ENCODE data around the gene CUL9. TPM values are rescaled to one million over a fixed set of nuclear protein-coding genes. Genes with fewer than 3 reads are reported as not detected.

The CUL9 gene
- total and polyA plus RNA-seq, 4 donors = 6.5 to 21.8 (median 7.5) TPM

DNA sequence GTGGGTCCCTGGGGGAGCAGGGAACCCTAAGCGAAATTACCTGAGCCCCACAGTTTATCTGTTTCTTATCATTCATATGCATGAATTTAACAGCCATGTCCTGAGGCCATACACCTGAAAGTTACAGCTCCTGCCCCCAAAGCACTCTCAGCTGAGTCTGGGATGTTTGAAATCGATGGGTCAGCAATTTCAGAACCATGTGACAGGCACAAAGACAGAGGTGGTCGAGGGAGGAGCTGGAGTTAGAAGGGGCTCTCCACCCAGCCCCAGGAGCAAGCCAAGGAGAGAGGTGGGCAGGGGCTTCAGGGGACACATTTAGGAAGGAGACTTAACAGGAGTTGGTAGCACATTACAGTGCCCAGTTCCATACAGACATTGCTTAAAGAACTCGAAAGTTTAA, 76.2 kb downstream of the CUL9 start:
- Histone ChIP-seq H3K9ac (ENCODE audit: low read depth in 1 of 2, low read length in 2 of 2) (no peak overlapping the region), H3K27ac (ENCODE audit: low read depth in 1 of 2, low read length in 2 of 2) (no peak overlapping the region), H3K27me3 (ENCODE audit: control insufficient read depth in 4 of 4, insufficient read depth in 4 of 4, low read length in 3 of 4) (no peaks in the 10 kb centered on the region), H3K36me3 (ENCODE audit: control insufficient read depth in 4 of 4, insufficient read depth in 3 of 4, low read depth in 1 of 4, low read length in 3 of 4) (no peaks in the 10 kb centered on the region), H3K4me1 (ENCODE audit: control insufficient read depth in 4 of 4, insufficient read depth in 4 of 4, low read length in 3 of 4) (peaks cover 0 to under 1% (median 0%) of the 10 kb centered on the region in 4 donors), H3K9me3 (ENCODE audit: control insufficient read depth in 4 of 4, low read length in 3 of 4) (no peaks in the 10 kb centered on the region), H3K4me3 (ENCODE audit: low read depth in 1 of 3, low read length in 3 of 3) (no peak overlapping the region)
- no peak for TF ChIP-seq HNF4G (IDR thresholded peaks at IDR 0.05)
- no peak for TF ChIP-seq HNF4A (conservative IDR thresholded peaks at IDR 0.05)
- TF ChIP-seq FOXA1 (IDR thresholded peaks at IDR 0.05) = no peak
- no peak for TF ChIP-seq RAD21 (IDR thresholded peaks at IDR 0.05)
- TF ChIP-seq, protein P1, sequence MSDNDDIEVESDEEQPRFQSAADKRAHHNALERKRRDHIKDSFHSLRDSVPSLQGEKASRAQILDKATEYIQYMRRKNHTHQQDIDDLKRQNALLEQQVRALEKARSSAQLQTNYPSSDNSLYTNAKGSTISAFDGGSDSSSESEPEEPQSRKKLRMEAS (IDR thresholded peaks at IDR 0.05) = no peak
- no peak for TF ChIP-seq EGR1 (IDR thresholded peaks at IDR 0.05; ENCODE audit: low read depth in 2 of 2)
- TF ChIP-seq SP1 (IDR thresholded peaks at IDR 0.05) = no peak
- WGBS = 71% methylated on average over 4 of the region's 4 CpGs
- no peak for DNase-seq (ENCODE audit: low spot score)

DNA sequence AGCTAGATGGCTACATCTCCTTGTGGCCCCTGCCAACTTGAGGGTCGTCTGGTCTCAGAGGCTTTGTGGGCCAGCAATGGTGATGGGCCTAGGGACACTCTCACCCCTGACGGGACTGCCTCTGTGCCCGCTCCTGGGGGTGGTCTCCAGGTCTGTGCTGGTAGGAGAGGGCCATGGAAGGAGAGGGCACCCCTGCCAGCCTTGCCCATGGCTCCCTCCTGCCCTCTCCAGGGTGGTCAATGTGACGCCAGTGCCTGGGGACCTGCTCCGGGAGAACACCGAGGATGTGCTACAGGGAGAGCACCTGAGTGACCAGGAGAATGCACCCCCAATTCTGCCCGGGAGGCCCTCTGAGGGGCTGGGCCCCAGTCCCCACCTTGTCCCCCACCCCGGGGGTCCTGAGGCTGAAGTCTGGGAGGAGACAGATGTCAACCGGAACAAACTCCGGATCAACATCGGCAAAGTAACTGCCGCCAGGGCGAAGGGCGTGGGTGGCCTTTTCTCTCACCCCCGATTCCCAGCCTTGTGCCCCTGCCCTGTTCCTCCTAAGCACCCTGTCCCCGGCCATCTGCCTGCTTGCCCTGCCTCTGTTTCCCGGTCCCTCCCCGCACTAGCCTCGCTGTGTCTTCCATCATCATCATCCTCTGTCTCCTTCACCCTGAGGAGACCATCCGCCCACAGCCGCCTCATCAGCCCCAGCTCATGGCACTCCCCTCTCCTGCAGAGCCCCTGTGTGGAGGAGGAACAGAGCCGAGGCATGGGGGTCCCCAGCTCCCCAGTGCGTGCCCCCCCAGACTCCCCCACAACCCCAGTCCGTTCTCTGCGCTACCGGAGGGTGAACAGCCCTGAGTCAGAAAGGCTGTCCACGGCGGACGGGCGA, 77.1 kb downstream of the CUL9 start:
- H3K9ac ChIP-seq (ENCODE audit: low read depth in 1 of 2, low read length in 2 of 2) = no peak overlapping the region
- no peak overlapping the region for H3K4me3 ChIP-seq (ENCODE audit: low read depth in 1 of 3, low read length in 3 of 3)
- DNase-seq (ENCODE audit: low spot score) = no peak
- TF ChIP-seq EGR1 (IDR thresholded peaks at IDR 0.05; ENCODE audit: low read depth in 2 of 2) (no peak), JUND (IDR thresholded peaks at IDR 0.05) (no peak), HNF4G (IDR thresholded peaks at IDR 0.05) (no peak), FOXA2 (IDR thresholded peaks at IDR 0.05) (no peak), RXRA (IDR thresholded peaks at IDR 0.05) (no peak)
- TF ChIP-seq, protein P2, sequence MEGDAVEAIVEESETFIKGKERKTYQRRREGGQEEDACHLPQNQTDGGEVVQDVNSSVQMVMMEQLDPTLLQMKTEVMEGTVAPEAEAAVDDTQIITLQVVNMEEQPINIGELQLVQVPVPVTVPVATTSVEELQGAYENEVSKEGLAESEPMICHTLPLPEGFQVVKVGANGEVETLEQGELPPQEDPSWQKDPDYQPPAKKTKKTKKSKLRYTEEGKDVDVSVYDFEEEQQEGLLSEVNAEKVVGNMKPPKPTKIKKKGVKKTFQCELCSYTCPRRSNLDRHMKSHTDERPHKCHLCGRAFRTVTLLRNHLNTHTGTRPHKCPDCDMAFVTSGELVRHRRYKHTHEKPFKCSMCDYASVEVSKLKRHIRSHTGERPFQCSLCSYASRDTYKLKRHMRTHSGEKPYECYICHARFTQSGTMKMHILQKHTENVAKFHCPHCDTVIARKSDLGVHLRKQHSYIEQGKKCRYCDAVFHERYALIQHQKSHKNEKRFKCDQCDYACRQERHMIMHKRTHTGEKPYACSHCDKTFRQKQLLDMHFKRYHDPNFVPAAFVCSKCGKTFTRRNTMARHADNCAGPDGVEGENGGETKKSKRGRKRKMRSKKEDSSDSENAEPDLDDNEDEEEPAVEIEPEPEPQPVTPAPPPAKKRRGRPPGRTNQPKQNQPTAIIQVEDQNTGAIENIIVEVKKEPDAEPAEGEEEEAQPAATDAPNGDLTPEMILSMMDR (IDR thresholded peaks at IDR 0.05; ENCODE audit: low read depth, low read length, missing input control) = no peak
- TF ChIP-seq, protein P3, sequence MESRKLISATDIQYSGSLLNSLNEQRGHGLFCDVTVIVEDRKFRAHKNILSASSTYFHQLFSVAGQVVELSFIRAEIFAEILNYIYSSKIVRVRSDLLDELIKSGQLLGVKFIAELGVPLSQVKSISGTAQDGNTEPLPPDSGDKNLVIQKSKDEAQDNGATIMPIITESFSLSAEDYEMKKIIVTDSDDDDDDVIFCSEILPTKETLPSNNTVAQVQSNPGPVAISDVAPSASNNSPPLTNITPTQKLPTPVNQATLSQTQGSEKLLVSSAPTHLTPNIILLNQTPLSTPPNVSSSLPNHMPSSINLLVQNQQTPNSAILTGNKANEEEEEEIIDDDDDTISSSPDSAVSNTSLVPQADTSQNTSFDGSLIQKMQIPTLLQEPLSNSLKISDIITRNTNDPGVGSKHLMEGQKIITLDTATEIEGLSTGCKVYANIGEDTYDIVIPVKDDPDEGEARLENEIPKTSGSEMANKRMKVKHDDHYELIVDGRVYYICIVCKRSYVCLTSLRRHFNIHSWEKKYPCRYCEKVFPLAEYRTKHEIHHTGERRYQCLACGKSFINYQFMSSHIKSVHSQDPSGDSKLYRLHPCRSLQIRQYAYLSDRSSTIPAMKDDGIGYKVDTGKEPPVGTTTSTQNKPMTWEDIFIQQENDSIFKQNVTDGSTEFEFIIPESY (IDR thresholded peaks at IDR 0.05) = no peak
- H3K4me1 ChIP-seq (ENCODE audit: control insufficient read depth in 4 of 4, insufficient read depth in 4 of 4, low read length in 3 of 4) = peaks cover 0 to 6% (median 2%) of the 10 kb centered on the region in 4 donors
- 90% methylated on average over 30 of the region's 30 CpGs for WGBS
- H3K9me3 ChIP-seq (ENCODE audit: control insufficient read depth in 4 of 4, low read length in 3 of 4) = no peaks in the 10 kb centered on the region
- no peaks in the 10 kb centered on the region for H3K27me3 ChIP-seq (ENCODE audit: control insufficient read depth in 4 of 4, insufficient read depth in 4 of 4, low read length in 3 of 4)
- no peaks in the 10 kb centered on the region for H3K36me3 ChIP-seq (ENCODE audit: control insufficient read depth in 4 of 4, insufficient read depth in 3 of 4, low read depth in 1 of 4, low read length in 3 of 4)
- H3K27ac ChIP-seq (ENCODE audit: low read depth in 1 of 2, low read length in 2 of 2) = no peak overlapping the region

DNA sequence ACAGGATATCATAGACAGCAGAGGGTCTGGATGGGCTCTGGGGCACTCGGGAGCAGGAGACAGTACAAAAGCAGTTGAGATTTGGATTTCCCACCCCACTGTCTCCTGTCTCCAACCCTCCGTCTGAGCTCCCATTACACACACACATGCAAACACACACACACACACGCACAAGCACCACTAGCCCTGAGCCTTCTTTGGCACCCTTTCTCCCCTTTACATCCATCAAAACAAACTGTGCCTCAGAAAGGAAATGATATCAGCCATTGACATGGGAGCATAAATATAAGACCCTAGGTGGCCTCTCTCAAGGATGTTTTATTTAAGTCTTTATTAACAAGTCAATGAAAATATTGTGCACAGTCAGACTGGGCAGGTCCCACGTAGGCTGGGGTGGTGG, 78.8 kb downstream of the CUL9 start:
- H3K9ac ChIP-seq (ENCODE audit: low read depth in 1 of 2, low read length in 2 of 2) = no peak overlapping the region
- no peaks in the 10 kb centered on the region for H3K9me3 ChIP-seq (ENCODE audit: control insufficient read depth in 4 of 4, low read length in 3 of 4)
- WGBS = 90% methylated on average over 4 of the region's 4 CpGs
- DNase-seq (ENCODE audit: low spot score) = no peak
- H3K27ac ChIP-seq (ENCODE audit: low read depth in 1 of 2, low read length in 2 of 2) = no peak overlapping the region
- no peaks in the 10 kb centered on the region for H3K36me3 ChIP-seq (ENCODE audit: control insufficient read depth in 4 of 4, insufficient read depth in 3 of 4, low read depth in 1 of 4, low read length in 3 of 4)
- H3K4me3 ChIP-seq (ENCODE audit: low read depth in 1 of 3, low read length in 3 of 3) = no peak overlapping the region
- no peaks in the 10 kb centered on the region for H3K27me3 ChIP-seq (ENCODE audit: control insufficient read depth in 4 of 4, insufficient read depth in 4 of 4, low read length in 3 of 4)
- H3K4me1 ChIP-seq (ENCODE audit: control insufficient read depth in 4 of 4, insufficient read depth in 4 of 4, low read length in 3 of 4) = peaks cover 5 to 21% (median 14%) of the 10 kb centered on the region in 4 donors
- TF ChIP-seq HNF4A (conservative IDR thresholded peaks at IDR 0.05) (no peak), FOXA1 (IDR thresholded peaks at IDR 0.05) (no peak), RAD21 (IDR thresholded peaks at IDR 0.05) (no peak), SP1 (IDR thresholded peaks at IDR 0.05) (no peak), FOXA2 (IDR thresholded peaks at IDR 0.05) (no peak), NR2F2 (IDR thresholded peaks at IDR 0.05) (no peak), HNF4G (IDR thresholded peaks at IDR 0.05) (no peak)
- TF ChIP-seq, protein P2 (IDR thresholded peaks at IDR 0.05; ENCODE audit: low read depth, low read length, missing input control) = no peak
- TF ChIP-seq, protein P4, sequence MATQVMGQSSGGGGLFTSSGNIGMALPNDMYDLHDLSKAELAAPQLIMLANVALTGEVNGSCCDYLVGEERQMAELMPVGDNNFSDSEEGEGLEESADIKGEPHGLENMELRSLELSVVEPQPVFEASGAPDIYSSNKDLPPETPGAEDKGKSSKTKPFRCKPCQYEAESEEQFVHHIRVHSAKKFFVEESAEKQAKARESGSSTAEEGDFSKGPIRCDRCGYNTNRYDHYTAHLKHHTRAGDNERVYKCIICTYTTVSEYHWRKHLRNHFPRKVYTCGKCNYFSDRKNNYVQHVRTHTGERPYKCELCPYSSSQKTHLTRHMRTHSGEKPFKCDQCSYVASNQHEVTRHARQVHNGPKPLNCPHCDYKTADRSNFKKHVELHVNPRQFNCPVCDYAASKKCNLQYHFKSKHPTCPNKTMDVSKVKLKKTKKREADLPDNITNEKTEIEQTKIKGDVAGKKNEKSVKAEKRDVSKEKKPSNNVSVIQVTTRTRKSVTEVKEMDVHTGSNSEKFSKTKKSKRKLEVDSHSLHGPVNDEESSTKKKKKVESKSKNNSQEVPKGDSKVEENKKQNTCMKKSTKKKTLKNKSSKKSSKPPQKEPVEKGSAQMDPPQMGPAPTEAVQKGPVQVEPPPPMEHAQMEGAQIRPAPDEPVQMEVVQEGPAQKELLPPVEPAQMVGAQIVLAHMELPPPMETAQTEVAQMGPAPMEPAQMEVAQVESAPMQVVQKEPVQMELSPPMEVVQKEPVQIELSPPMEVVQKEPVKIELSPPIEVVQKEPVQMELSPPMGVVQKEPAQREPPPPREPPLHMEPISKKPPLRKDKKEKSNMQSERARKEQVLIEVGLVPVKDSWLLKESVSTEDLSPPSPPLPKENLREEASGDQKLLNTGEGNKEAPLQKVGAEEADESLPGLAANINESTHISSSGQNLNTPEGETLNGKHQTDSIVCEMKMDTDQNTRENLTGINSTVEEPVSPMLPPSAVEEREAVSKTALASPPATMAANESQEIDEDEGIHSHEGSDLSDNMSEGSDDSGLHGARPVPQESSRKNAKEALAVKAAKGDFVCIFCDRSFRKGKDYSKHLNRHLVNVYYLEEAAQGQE (IDR thresholded peaks at IDR 0.05) = no peak
- TF ChIP-seq, protein P5, sequence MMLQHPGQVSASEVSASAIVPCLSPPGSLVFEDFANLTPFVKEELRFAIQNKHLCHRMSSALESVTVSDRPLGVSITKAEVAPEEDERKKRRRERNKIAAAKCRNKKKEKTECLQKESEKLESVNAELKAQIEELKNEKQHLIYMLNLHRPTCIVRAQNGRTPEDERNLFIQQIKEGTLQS (IDR thresholded peaks at IDR 0.05) = no peak
